ENCODE measurements around the gene ASPG.

Gene ASPG

GRCh38 chr14:104076743-104077142 lies 8.8 kb upstream of the ASPG start:
- no peak for DNase-seq

DNA sequence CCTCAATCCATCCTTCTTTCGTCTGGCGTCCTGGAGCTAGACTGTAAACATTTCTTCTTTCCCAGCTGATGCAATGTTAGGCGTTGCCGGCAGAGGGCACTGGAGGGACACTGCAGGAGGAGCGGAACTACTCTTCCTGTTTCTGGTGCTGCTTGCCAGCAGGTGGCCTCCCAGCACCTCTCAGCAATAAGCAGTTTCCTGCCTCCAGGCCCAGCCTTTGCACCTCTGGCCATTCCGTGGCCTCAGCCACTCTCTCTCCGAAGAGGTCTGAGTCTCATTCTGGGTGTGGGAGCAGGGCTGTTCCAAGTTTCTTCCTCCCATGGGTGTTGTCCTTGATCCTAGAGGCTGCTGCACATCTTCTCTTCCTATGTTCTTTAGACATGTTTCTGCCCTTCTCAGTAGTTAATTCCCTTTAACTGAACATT lies 7.5 kb upstream of the ASPG start:
- DNase-seq = peak; percentile 87

- DNase-seq = no peak
Observed at GRCh38 chr14:104080376-104081260, 4.9 kb upstream of the ASPG start.

DNA sequence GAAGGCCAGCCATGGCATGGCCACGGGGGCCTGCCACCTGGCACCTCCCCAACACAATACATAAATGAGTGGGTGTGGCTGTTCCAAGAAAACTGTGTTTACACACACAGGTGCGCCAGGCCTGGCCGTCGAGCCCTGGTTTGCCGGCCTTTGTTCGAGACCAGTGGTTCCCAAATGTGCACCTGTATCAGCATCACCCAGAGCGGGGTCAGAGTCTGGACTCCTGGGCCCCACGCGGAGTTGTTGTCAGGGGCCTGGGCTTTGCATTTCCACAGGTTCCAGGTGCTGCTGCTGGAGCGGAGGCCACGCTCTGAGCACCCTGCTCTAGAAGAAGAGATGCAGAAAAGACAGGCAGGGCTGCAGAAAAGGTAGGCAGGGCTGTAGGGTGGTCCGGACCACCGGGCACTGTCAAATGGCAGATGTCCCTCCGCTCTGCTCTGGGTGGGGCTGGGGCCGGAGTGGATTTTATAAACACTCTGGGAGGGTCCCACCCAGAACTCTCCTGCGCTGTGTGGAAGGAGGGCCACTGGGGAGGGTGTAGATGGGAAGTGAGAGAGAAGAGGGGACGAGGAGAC lies 4.2 kb upstream of the ASPG start:
- DNase-seq = no peak

GRCh38 chr14:104081951-104082464 lies 3.5 kb upstream of the ASPG start:
- no peak for DNase-seq

GRCh38 chr14:104082807-104083206 lies 2.7 kb upstream of the ASPG start:
- DNase-seq = no peak

DNA sequence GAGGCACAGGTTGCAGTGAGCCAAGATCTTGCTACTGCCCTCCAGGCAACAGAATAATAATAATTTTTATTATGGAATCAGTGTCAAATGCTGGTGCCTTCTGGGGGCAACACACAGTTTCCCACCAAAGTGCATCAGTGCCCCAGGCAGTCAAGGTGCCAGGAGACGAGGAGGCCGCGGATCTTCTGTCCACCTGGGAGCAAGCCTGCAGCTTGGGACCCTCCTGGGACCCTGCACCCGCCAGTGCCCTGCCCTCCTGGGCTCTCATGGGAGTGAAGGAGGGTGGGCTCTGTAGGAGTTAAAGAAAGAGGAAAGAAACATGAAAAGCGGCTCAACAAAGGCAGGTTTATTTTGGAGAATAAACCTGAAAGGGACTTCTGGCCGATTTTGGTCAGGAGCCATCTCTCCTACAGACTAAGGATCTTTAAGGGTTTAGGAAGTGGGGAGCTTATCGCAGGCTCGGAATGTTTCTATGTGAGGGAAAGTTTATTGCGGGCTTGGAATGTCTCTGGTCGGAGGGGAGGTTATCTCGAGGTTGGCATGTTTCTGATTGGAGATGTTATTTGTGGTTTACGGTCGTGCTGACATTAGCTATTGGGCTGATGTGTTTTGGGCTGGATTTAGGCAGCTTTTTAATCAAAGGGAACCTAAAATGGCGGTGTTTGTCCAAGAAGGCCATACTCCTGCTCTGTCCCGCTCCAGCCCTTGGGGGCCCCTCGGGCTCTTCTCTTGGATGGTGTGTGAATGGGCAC lies 1.1 kb upstream of the ASPG start:
- no peak for DNase-seq

DNA sequence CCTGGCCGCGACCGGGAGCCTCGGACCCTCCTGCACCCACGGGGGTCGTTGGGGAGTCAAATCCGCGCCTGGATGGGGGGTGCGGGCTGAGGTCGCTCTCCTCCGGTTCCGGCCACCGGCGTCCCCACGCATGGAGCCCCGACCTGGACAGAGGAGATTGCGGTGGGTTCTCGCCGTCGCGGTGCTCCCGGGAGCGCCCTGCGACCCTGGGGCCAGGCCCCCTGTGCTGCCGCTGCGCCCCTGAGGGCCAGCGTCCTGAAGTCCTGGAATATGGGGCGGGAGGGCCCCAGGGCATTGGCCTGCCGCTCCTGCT lies 345 bp downstream of the ASPG start:
- DNase-seq = no peak

- no peak for DNase-seq
Observed at GRCh38 chr14:104086210-104086660, 735 bp downstream of the ASPG start.

DNA sequence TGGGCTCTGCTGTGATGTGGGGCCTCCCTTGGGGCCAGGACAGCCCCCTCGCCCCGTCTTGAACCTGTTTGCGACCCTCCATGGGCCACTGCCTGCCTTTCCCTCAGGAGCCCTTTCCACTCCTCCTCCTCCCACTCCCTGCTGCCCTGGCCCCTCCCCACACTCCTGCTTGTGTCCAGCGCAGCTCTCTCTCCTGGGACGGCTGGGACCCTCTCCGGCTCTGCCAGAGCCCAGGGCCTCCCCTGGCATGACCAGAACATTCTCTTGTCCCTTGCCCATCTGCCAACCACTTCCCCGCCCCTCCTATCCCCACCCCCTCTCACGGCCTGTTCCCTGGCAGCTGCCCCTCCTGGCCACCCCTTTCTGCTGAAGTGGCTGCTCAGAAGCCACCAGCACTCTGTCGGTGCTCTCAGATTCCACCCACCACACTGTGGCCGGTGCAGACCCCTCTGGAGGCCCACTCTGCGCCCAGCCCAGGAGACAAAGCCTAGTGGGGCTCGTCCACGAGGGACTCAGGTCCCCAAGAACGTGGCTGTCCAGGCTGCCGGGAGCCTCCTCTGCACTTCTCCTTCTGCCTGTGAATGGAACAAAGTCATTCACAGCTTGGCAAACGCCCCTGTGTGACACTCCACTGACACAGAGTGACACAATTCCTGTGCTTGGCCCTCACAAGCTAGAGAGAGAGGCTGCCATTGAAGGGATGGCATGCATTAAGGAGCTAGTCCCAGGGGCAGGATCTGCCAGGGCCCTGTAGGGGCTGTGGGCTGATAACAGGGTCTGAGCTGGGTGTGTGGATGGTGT lies 1.4 kb downstream of the ASPG start:
- DNase-seq = no peak

DNA sequence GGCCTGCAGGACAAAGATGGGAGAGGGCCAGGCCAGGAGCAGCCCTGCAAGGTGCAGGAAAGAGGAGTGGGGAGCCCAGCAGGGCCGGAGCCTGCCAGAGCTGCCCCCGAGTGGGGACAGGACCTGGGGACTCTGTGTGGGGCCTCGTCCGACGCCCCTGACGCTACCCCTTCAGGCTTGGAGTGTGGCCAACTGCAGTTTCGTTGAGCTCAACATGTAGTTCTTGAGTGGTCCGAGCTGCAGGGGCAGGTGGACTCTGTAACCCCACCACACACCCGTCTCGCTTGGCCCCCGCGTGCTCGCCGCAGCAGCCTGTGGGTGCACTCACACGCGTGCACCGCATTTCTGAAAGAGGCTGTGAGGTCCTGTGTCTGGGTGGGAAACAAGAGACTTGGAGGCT lies 2.0 kb downstream of the ASPG start:
- no peak for DNase-seq

DNA sequence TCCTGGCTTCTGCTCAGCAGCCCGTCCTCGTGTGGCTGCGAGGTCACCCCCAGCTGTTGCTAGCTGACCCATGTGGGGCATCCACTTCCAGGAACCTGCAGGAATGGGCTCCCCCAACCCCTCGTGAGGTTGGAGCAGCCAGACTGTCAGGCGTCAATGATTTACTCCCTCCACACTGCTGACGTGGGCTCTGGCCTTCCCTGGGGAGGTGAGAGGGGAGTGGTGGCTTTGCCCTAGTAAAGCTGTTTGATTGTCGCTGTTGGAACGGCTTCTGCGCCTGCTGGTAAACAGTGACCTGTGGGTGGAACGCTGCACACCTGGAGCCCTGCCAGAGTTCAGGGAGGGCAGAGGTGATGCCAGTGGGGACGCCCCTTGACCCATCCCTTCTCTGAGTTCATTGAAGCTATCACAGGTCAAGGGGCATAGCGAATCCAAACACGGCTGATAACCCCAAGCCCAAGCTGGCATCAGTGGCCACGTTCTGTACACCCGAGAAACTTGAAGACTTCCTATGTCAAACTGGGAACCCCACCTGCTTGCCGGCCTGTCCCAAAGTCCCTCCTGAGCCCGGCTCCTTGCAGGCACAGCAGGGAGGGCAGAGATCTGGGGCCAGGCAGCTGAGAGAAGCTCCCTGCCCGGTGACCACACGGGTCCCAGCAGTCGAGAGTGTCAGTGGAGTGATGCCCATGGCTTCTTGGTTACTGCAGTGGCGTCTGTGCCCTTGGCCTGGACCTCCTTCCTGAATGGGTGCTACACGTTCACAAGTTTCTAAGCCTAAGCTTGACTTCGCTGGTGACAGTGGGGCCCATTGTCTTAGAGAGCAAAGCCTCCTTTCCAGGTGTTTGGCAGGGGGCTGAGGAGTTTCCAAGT lies 2.7 kb downstream of the ASPG start:
- DNase-seq = no peak

DNA sequence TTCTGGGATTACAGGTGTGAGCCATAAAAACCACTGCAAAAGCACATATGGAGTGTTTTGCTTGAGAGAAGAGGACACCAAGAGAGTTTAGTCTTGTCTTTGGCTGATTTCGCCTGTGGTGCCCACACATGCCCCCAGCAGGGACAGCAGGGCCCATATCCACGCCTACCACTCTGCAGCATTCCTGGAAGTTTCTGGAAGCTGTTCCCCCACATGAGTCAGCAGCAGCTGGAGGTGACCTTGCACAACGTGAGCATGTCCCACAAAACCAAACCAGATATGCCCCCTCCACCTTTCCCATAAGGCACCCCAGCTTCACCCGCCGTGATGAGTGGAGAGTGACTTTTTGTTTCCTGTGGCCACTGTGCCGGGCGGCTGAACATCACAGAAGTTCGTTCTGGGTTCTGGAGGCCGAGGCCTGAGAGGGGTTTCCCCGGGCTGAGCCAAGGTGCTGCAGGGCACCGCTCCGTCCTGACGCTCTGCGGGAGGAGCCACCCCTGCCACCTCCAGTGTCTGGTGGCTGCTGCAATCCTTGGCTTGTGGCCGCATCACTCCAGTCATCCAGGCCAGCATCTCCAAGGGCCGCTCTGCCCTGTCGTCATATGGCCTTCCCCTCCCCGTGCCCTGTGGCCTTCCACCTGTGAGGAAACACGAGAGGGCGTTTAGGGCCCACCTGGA lies 4.7 kb downstream of the ASPG start:
- no peak for DNase-seq

- DNase-seq = peak; percentile 23
Observed at GRCh38 chr14:104091061-104091926, 5.8 kb downstream of the ASPG start.

DNA sequence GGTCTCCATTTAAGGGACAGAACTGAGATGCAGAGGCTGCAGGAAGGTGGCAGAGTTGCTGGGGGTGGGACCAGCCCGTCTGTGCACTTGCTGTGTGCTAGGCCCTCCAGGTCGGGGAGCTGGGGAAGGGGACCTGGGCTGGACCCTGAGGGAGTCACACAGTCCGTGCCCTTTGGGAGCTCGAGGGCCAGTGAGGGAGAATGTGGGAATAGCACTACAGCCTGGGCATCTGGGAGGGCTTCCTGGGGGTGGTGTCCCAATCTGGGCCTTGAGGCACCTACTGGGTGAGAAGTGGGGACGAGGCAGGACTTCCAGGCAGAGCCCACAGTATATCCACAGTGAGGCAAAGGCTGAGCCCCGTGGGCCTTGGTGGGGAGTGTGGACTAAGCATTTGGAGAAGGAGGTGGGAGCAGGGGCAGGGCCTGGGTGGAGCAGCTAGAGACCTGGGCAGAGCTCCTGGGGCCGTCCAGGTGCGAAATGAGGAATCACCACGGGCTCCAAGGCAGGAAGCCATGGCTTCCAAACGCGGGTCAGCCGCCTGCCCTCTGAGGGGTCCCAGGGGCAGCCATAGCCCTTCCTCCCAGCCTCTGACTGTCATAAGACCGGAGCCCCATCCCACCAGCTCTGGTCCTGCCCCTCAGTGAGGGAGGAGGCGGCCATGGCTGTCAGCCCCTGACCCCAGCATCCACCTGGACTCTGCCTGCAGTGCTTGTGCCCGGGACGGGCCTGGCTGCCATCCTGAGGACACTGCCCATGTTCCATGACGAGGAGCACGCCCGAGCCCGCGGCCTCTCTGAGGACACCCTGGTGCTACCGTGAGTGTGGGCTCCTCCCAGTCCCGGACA lies 6.6 kb downstream of the ASPG start:
- peak; percentile 13 for DNase-seq

DNA sequence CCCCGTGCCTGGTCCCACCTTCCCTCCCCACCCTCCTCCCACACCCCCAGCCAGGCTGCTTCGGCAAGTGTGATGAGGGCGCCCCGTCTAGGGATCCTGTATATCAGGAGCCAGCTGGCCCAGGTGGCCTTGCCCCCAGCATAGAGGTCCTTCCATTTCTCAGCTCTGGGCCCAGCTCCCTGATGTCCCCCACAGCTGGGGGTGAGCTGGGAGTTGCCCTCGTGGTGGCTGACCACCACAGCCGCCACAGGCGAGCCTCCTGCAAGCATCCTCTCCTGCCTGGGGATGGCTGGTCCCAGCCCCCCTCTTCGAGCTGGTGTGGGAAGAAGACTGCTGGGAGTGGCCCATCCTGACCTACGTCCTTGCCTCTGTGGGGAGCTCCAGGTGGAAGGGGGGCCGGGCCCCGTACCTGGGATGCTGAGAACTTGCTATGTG lies 7.4 kb downstream of the ASPG start:
- peak; percentile 23 for DNase-seq

- DNase-seq = peak; percentile 40
Observed at GRCh38 chr14:104093366-104094055, 8.0 kb downstream of the ASPG start.

DNA sequence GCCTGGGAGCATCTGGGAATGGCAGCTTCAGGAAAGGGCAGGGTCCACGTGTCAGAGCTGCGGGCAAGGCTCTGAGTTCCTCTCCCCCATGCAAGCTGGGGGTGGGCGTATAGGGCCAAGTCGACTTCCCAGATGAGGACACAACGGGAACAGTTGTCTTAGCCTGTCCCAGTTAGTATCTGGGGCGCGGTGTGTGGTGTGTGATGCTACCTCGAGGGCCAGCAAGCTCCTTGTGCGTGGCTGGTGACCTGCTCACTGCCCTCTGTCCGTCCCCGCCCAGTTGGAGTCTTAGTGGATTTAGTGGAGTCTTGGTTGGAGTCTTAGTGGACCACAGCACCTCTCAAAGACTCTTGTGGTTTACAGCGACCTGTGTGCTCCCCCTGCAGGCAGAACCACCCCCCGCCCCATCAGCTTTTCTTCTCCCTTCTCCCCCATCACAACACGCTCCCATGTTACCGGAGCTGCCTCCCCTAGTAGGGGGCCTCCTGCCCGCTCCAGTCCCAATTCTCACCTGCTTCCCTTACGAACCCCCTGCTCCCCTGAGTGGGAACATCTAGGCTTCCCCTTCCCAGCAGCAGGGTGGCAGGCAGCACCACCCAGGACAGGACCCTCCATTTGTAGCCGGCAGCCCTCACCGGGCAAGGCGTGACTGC lies 8.7 kb downstream of the ASPG start:
- DNase-seq = peak; percentile 26

All from left hindlimb (tissue), 1 donor.